HEK293 (cell line): ENCODE measurements around the gene CDC14B.

Experiments
- CTCF ChIA-PET: fragments of 350-600 bp; formaldehyde crosslinking; extraction: SDS; loops from one replicate; lab custom pipeline; 2021; ENCODE audit warnings: antibody characterized with exemption; lab: Yijun Ruan, JAX
- POLR2A ChIA-PET: fragments of 300-600 bp; formaldehyde crosslinking; extraction: SDS; loops from one replicate; lab custom pipeline; 2020; ENCODE audit warnings: antibody characterized with exemption, inconsistent platforms; lab: Yijun Ruan, JAX
- H3K27ac ChIP-seq: fragments of 200-500 bp; sonication (Bioruptor generic); 2 replicates; pipeline ENCODE4 v1.5.1; 2014; ENCODE audit warnings: low read depth, low read length, control low read depth, inconsistent platforms; ENCODE audit errors: extremely low read depth
- H3K36me3 ChIP-seq, 2 experiments: fragments of 200-500 bp in 1 of 2; sonication (Bioruptor generic) in 1 of 2; 1 replicate in 1 of 2; 2 replicates in 1 of 2; pipeline ENCODE4 v1.5.1; 2014 to 2017; ENCODE audit warnings: inconsistent platforms in 2 of 2, low read length in 2 of 2; ENCODE audit not compliant: control insufficient read depth in 2 of 2, insufficient read depth in 1 of 2
- H3K4me1 ChIP-seq: fragments of 200-500 bp; sonication (Bioruptor generic); 2 replicates; pipeline ENCODE4 v1.5.1; 2014; ENCODE audit warnings: mild to moderate bottlenecking, low read length, inconsistent platforms; ENCODE audit not compliant: control insufficient read depth, insufficient read depth
- H3K4me3 ChIP-seq: 2 replicates; pipeline ENCODE4 v1.5.1; 2011; ENCODE audit warnings: low read depth, mild to moderate bottlenecking, control low read depth, low read length, moderate library complexity
- H3K9me3 ChIP-seq: fragments of 200-500 bp; sonication (Bioruptor generic); 2 replicates; pipeline ENCODE4 v1.5.1; 2014; ENCODE audit warnings: low read depth, low read length, inconsistent platforms; ENCODE audit not compliant: control insufficient read depth, insufficient read depth
- CTCF ChIP-seq: fragments of 450-650 bp; formaldehyde crosslinking; IDR thresholded peaks from 2 replicates; pipeline ENCODE4 v1.5.1; 2016; ENCODE audit warnings: missing biosample characterization, missing genetic modification characterization
- GFI1B ChIP-seq: fragments of 450-650 bp; formaldehyde crosslinking; IDR thresholded peaks from 2 replicates; pipeline ENCODE4 v1.5.1; 2016; ENCODE audit warnings: missing biosample characterization, missing genetic modification characterization
- SALL2 ChIP-seq: fragments of 450-650 bp; formaldehyde crosslinking; IDR thresholded peaks from 2 replicates; pipeline ENCODE4 v1.5.0; 2017; ENCODE audit warnings: missing biosample characterization, mild to moderate bottlenecking, missing genetic modification characterization, borderline replicate concordance
- ZBTB1 ChIP-seq: fragments of 450-650 bp; formaldehyde crosslinking; IDR thresholded peaks from 2 replicates; pipeline ENCODE4 v1.5.1; 2016; ENCODE audit warnings: missing biosample characterization, missing genetic modification characterization
- ZBTB10 ChIP-seq: fragments of 450-650 bp; formaldehyde crosslinking; IDR thresholded peaks from 2 replicates; pipeline ENCODE4 v1.5.1; 2016; ENCODE audit warnings: missing biosample characterization, missing genetic modification characterization
- ZFP37 ChIP-seq: fragments of 450-650 bp; formaldehyde crosslinking; IDR thresholded peaks from 2 replicates; pipeline ENCODE4 v1.5.1; 2016; ENCODE audit warnings: missing biosample characterization, missing genetic modification characterization
- ZFP41 ChIP-seq: fragments of 450-650 bp; formaldehyde crosslinking; IDR thresholded peaks from 2 replicates; pipeline ENCODE4 v1.5.1; 2016; ENCODE audit warnings: missing biosample characterization, missing genetic modification characterization, borderline replicate concordance
- ZNF121 ChIP-seq: fragments of 450-650 bp; formaldehyde crosslinking; IDR thresholded peaks from 2 replicates; pipeline ENCODE4 v1.5.1; 2016; ENCODE audit warnings: missing biosample characterization, missing genetic modification characterization
- ZNF138 ChIP-seq: fragments of 450-650 bp; formaldehyde crosslinking; IDR thresholded peaks from 2 replicates; pipeline ENCODE4 v1.5.1; 2016; ENCODE audit warnings: missing biosample characterization, missing genetic modification characterization, borderline replicate concordance
- ZNF19 ChIP-seq: fragments of 450-650 bp; formaldehyde crosslinking; IDR thresholded peaks from 2 replicates; pipeline ENCODE4; 2016; ENCODE audit warnings: missing biosample characterization, missing genetic modification characterization, low read depth
- ZNF24 ChIP-seq: fragments of 450-650 bp; formaldehyde crosslinking; IDR thresholded peaks from 2 replicates; pipeline ENCODE4 v1.5.1; 2016; ENCODE audit warnings: missing biosample characterization, missing genetic modification characterization
- ZNF302 ChIP-seq: fragments of 450-650 bp; formaldehyde crosslinking; IDR thresholded peaks from 2 replicates; pipeline ENCODE4 v1.5.1; 2016; ENCODE audit warnings: missing biosample characterization, missing genetic modification characterization, low read depth
- ZNF426 ChIP-seq: fragments of 450-650 bp; formaldehyde crosslinking; IDR thresholded peaks from 2 replicates; pipeline ENCODE4 v1.5.1; 2017; ENCODE audit warnings: missing biosample characterization, missing genetic modification characterization, mild to moderate bottlenecking, inconsistent platforms, moderate library complexity
- ZNF48 ChIP-seq: fragments of 450-650 bp; formaldehyde crosslinking; IDR thresholded peaks from 2 replicates; pipeline ENCODE4 v1.5.1; 2016; ENCODE audit warnings: missing biosample characterization, missing genetic modification characterization
- ZNF529 ChIP-seq: fragments of 450-650 bp; formaldehyde crosslinking; IDR thresholded peaks from 2 replicates; pipeline ENCODE4 v1.5.1; 2017; ENCODE audit warnings: missing genetic modification characterization, missing biosample characterization; ENCODE audit not compliant: insufficient replicate concordance
- ZNF555 ChIP-seq: fragments of 450-650 bp; formaldehyde crosslinking; conservative IDR thresholded peaks from 2 replicates; pipeline ENCODE4 v1.5.1; 2017; ENCODE audit warnings: missing biosample characterization, mild to moderate bottlenecking, missing genetic modification characterization, inconsistent platforms
- ZNF654 ChIP-seq: fragments of 450-650 bp; formaldehyde crosslinking; IDR thresholded peaks from 2 replicates; pipeline ENCODE4 v1.5.1; 2016; ENCODE audit warnings: low read depth, missing biosample characterization, missing genetic modification characterization
- ZNF658 ChIP-seq: fragments of 450-650 bp; formaldehyde crosslinking; IDR thresholded peaks from 2 replicates; pipeline ENCODE4; 2016; ENCODE audit warnings: missing biosample characterization, missing genetic modification characterization
- ZNF701 ChIP-seq: fragments of 450-650 bp; formaldehyde crosslinking; IDR thresholded peaks from 2 replicates; pipeline ENCODE4 v1.5.1; 2016; ENCODE audit warnings: missing biosample characterization, missing genetic modification characterization
- ZNF791 ChIP-seq: fragments of 450-650 bp; formaldehyde crosslinking; IDR thresholded peaks from 2 replicates; pipeline ENCODE4 v1.5.1; 2016; ENCODE audit warnings: missing biosample characterization, missing genetic modification characterization
- ZSCAN23 ChIP-seq: fragments of 450-650 bp; formaldehyde crosslinking; IDR thresholded peaks from 2 replicates; pipeline ENCODE4 v1.5.1; 2016; ENCODE audit warnings: missing biosample characterization, missing genetic modification characterization
- TF ChIP-seq, protein P1 (sequence below): fragments of 450-650 bp; formaldehyde crosslinking; IDR thresholded peaks from 2 replicates; pipeline ENCODE4 v1.5.1; 2016; ENCODE audit warnings: missing biosample characterization, missing genetic modification characterization
- TF ChIP-seq, protein P2 (sequence below): fragments of 450-650 bp; formaldehyde crosslinking; IDR thresholded peaks from 2 replicates; pipeline ENCODE4 v1.5.1; 2017; ENCODE audit warnings: missing biosample characterization, missing genetic modification characterization

The CDC14B gene

GRCh38 chr9:96458226-96458625, 161.4 kb downstream of the CDC14B start:
- POLR2A ChIA-PET = interaction anchor here (1.0 kb wide), 1 partner anchor 9 kb away, joined by 6 read pairs; the partner anchor contains the start of gene HABP4

GRCh38 chr9:96457266-96457665, 162.4 kb downstream of the CDC14B start:
- no peak overlapping the region for H3K4me3 ChIP-seq
- ChIA-PET POLR2A (no interaction called here), CTCF (interaction anchor here (0.6 kb wide), 1 partner anchor 50 kb away, joined by 3 read pairs; no protein-coding TSS in a partner anchor)
- H3K9me3 ChIP-seq = no peaks in the 10 kb centered on the region
- H3K27ac ChIP-seq = no peak overlapping the region
- 0 out of 2 replicates have a peak, but pooled peaks cover 4% of the 10 kb centered on the region for H3K4me1 ChIP-seq
- TF ChIP-seq ZNF24 (tag by site-specific recombination) (no peak), ZNF48 (tag by site-specific recombination) (no peak)
- peaks cover 0 to 6% of the 10 kb centered on the region in 2 experiments; a peak in 1 of 3 replicates for H3K36me3 ChIP-seq

More at GRCh38 chr9:96458226-96458625, 161.4 kb downstream of the CDC14B start:
- Histone ChIP-seq H3K27ac (no peak overlapping the region), H3K9me3 (no peaks in the 10 kb centered on the region), H3K4me3 (no peak overlapping the region)
- CTCF ChIA-PET = no interaction called here
- TF ChIP-seq, protein P1, sequence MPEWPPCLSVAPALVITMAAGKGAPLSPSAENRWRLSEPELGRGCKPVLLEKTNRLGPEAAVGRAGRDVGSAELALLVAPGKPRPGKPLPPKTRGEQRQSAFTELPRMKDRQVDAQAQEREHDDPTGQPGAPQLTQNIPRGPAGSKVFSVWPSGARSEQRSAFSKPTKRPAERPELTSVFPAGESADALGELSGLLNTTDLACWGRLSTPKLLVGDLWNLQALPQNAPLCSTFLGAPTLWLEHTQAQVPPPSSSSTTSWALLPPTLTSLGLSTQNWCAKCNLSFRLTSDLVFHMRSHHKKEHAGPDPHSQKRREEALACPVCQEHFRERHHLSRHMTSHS = no peak
- no peak for TF ChIP-seq ZSCAN23 (tag by site-specific recombination)
- TF ChIP-seq GFI1B (tag by site-specific recombination) = no peak
- TF ChIP-seq SALL2 = no peak
- no peak for TF ChIP-seq ZNF654 (tag by site-specific recombination)
- TF ChIP-seq ZNF121 (tag by site-specific recombination) = no peak
- TF ChIP-seq ZBTB10 = no peak
- no peak for TF ChIP-seq ZNF791 (tag by site-specific recombination)
- TF ChIP-seq, all 188 proteins: peak for 0
- Histone ChIP-seq H3K4me1 (0 out of 2 replicates have a peak, but pooled peaks cover 4% of the 10 kb centered on the region), H3K36me3 (peaks cover 0 to 6% of the 10 kb centered on the region in 2 experiments; a peak in 1 of 3 replicates)

- TF ChIP-seq, protein P2, sequence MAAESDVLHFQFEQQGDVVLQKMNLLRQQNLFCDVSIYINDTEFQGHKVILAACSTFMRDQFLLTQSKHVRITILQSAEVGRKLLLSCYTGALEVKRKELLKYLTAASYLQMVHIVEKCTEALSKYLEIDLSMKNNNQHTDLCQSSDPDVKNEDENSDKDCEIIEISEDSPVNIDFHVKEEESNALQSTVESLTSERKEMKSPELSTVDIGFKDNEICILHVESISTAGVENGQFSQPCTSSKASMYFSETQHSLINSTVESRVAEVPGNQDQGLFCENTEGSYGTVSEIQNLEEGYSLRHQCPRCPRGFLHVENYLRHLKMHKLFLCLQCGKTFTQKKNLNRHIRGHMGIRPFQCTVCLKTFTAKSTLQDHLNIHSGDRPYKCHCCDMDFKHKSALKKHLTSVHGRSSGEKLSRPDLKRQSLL (tag by site-specific recombination) = no peak
- TF ChIP-seq ZNF138 (tag by site-specific recombination) (no peak), ZFP37 (tag by site-specific recombination) (no peak), ZNF701 (tag by site-specific recombination) (no peak), ZNF302 (tag by site-specific recombination) (no peak), ZNF529 (tag by site-specific recombination) (no peak), ZNF19 (tag by site-specific recombination) (no peak), ZBTB1 (tag by site-specific recombination) (no peak), ZFP41 (tag by site-specific recombination) (no peak), ZNF426 (tag by site-specific recombination) (no peak), CTCF (tag by site-specific recombination) (no peak), ZNF24 (tag by site-specific recombination) (no peak), ZNF555 (tag by site-specific recombination) (no peak), ZNF658 (tag by site-specific recombination) (no peak)
- TF ChIP-seq, all 188 proteins: peak for 0
- Histone ChIP-seq H3K27ac (no peak overlapping the region), H3K9me3 (no peaks in the 10 kb centered on the region), H3K36me3 (no peaks in the 10 kb centered on the region), H3K4me3 (no peak overlapping the region), H3K4me1 (no peaks in the 10 kb centered on the region)
- CTCF ChIA-PET = interaction anchor here (0.6 to 2.6 kb wide), 3 partner anchors 11 to 165 kb away, joined by 3 to 10 read pairs (median 3); no protein-coding TSS in a partner anchor
- POLR2A ChIA-PET = no interaction called here
Measured at GRCh38 chr9:96453625-96454024, 166.0 kb downstream of the CDC14B start.
